ENCODE results near the gene FKBP6.
A peak's percentile ranks its signal among the peaks of the same experiment; 100 is the strongest.
"Not testable (repeated sequence)": the region's sequence is repeated elsewhere in the genome, so short reads cannot be mapped to it uniquely, and the experiment has no call there.

Gene FKBP6

DNA sequence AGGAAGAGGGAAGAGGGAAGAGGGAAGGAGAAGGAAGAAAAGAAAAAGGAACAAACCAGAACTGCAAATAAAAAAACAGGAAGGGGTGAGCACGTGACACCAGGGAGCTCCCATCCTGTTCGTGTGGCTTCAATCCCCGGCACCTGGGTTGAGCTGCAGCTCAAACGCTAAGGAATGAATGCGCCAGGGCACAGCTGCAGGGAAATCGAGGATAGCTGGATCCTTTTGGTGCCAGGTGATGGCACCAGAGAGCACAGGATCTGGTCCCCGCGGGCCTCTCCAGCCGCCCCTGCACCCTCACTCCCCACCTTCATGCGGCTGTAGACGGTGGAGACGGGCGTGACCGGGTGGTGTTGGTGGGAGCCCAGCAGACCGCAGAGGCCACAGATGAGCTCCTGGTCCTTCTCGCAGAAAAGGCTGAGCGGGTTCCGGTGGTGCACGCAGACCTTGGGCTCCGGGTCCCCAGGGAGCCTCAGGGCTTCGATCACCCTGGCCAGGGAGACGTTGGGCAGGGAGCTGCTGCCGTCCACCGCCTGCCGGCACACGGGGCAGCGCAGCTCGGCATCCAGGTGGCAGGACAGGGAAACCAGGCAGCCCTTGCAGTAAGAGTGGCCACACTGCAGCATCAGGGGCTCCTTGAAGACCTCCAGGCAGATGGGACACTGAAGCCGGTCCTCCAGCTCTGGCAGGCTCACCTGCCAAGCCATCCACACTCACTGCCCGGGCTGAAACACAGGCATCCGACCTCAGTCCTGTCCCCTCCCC is 3.7 kb upstream of the FKBP6 start:
- peak; percentile 44 for DNase-seq

GRCh38 chr7:73325424-73325823 is 2.5 kb upstream of the FKBP6 start:
- DNase-seq: not testable (repeated sequence)

DNA sequence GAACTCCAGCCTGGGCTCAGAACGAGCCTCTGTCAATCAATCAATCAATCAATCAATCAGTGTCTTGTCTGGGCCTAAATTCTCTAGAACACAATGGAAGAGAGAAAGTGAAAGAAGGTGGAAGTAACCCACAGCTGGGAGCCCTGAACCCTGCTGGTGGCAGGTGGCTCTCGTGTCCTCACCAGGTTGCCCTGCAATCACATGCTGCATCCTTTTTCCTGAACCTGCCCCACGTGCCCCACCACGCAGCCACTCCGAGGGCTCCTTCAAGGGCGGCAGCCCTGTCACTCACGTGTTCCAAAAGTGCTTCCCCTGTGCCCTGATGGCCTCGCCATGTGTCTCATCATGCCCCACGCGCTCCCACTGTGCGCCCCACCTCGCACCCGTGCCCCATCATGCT is 512 bp upstream of the FKBP6 start:
- not testable (repeated sequence) for DNase-seq

GRCh38 chr7:73328696-73329095 is 735 bp downstream of the FKBP6 start:
- no peak for DNase-seq

- no peak for DNase-seq
Measured at GRCh38 chr7:73329861-73330581, 2.1 kb downstream of the FKBP6 start.

DNA sequence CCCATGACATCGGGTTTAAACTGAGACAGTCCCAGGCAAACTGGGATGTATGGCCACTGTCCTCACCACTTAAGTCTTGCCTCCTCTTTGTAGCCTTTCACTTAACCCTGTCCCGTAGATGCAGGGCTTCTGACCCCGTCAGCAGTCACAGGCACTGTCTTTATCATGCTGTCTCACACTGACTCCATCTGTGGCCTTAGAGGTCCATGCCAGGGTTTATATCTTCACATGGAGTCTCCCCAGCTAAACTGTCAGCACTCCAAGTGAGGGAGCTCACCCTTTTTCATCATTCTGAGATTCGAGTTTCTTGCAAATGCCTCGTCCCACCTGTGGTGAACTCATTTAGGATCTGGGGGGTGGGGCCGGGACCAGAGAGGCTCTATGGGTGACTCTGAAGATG is 2.8 kb downstream of the FKBP6 start:
- DNase-seq: no peak

GRCh38 chr7:73332447-73332846 is 4.5 kb downstream of the FKBP6 start:
- DNase-seq: no peak

- no peak for DNase-seq
Measured at GRCh38 chr7:73338321-73338720, 10.4 kb downstream of the FKBP6 start.

DNA sequence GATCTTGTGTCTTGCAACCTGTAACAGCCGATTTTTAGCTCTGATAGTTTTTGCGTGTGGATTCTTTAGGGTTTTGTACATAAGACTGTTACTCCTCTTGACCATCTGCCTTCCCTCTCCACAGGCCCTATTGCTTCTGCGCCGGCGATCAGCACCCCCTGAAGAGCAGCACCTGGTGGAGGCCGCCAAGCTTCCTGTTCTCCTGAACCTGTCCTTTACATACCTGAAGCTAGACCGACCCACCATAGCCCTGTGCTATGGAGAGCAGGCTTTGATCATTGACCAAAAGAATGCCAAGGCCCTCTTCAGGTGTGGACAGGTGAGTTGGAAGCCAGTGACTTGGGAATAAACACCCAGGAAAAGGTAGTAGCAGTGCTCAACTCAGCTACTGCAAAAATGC is 12.6 kb downstream of the FKBP6 start:
- no peak for DNase-seq

DNA sequence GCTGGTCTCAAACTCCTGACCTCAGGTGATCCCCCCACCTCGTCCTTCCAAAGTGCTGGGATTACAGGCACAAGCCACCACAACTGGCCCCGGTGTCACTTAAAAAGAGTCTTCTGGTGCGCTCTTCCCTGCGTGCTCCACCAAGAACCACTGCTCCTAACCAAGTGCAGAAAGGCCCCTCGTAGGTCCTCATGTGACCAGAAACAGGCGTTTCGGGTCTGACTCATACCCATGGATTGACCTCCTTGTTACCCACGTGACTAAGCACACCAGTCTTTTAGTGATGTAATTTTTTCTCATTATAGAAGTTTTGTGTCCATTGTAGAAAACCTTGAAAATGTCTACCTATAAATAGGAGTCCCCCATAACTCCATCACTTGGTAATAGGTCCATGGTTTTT is 13.9 kb downstream of the FKBP6 start:
- DNase-seq: no peak

- no peak for DNase-seq
Measured at GRCh38 chr7:73342645-73343044, 14.7 kb downstream of the FKBP6 start.

DNA sequence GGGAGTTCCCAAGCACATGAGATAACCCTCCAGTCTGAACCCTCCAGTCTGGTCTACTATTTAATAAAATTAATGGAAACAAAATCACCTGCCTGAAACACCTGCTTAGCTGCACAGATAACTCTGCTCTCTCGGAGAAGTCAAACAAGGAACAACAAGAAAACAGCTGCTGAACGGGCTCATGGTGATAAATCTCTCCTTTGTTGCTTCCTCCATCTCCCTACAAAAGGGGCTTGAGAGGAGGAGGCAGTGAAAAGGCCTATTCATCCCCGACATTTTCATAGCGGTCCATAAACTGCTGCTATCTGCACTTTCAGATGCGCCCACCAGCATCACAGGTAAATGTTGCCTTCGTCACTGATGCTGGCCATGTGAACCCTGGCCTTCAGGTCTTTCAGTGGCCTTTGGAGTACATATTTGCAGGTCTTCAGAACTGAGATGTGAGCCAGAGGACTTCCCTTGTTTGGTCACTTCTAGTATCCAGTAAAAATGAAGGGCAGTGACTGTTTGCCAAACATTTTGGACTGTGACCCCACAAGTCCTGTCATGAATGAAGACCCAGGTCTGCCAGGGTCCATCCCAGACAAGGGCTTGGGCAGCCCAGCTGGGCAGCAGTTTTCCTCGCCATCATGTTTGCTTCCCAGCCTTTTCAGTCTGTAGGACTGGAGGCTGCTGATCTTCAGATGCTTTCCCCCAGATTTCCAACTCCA is 15.9 kb downstream of the FKBP6 start:
- no peak for DNase-seq

GRCh38 chr7:73345538-73345937 is 17.6 kb downstream of the FKBP6 start:
- DNase-seq: no peak

DNA sequence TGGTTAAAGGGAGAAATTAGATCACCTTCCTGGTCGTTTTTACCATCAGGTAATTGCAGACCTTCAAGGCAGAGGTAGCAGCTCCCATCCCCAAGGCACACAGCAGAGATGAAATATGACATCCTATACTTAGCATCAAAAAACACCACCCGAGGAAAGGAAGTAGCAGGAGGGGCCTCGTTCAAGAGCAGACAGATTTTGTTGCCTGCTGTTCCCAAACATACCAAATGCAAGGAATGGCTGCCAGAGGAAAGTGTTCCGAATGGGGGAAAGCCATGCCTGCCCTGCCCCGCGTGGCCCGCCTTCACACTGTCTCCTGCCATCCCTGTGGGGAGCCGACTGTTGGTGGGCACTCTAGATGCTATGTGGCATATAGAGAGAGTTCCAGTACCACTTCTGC is 18.0 kb downstream of the FKBP6 start:
- DNase-seq: no peak

GRCh38 chr7:73349763-73350162 is 21.8 kb downstream of the FKBP6 start:
- DNase-seq: no peak

DNA sequence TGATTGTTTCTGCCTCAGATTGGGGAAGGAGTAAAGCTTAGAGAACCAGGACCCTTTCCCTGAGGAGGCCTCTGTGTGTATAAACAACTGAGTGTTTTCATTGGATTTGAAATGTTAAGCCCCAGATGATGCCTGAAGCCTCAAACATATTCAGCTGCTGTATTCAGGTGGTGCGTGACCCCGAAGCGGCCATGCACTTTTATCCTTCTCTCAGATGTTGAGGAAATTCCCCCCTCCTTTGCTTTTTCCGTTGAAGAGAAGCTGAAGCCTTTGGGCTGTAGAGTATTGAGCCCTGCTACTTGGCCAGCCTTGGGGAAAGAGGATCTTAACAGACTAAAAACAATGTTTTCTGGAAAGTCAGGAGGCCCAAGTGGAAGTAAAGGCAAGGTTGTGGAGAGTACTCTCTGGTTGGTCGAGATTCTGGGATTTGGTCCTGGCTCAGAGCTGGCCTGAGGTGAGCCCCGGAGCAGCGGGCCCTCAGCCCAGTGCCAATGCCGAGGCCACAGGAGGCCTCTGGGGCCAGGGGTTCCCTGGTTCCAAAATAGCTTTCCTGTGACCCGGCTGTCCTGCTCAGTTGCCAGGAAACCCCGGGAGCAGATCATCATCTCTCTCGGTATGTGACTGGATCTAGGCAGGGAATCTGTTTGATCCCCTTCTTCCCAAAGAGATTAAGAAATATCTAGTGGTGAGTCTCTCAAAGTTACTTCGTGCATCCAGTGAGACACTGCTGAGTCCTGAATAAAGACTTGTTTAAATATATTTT is 22.5 kb downstream of the FKBP6 start:
- no peak for DNase-seq

DNA sequence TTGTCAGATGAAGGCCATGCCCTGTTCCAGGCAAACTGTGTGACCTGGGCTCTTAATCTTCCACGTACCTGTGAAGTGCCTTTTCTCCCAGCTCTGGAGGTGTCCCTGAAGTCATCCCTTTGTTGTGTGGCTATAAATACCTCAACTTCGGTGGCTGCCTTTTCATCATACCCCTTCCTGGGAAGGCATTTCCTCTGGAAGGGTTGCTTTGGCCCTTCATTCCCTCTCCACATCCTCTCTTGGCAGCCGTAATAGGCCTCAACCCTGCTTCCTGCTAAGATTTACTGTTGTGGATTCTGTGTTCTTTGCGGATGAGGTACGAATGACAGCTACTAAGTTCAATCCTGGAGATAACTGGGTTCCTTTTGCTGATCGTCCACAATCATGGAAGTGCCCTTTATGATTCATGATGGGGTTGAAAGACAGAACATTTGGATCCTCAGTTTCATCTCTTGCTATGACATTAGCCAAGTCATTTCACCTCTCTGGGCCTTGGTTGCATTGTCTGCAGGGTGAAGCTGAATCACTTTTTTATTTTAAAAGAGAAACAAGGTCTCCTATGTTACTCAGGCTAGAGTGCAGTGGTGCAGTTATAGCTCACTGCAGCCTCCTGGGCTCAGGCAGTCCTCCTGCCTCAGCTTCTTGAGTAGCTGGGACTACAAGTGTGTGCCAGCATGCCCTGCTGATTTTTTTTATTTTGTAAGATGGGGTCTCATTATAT is 23.6 kb downstream of the FKBP6 start:
- DNase-seq: no peak

DNA sequence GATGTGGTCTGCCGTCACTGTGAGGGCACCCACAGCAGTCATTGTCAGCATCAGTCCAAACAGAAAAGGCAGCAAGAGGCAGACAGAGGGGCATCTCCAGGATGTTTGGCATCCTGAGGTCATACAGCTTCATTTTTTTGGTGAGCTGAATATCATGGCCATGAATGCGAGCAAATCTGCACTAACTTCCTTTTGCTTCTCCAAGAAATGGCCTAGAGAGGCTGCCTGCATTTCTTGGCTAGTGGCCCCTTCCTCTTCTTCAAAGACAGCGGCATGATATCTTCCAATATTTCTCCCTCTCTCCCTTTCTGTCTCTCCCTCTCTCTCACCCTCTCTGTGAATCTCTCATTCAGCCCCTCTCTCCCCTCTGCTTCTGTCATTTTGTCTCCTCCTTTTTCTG is 24.8 kb downstream of the FKBP6 start:
- DNase-seq: no peak

DNA sequence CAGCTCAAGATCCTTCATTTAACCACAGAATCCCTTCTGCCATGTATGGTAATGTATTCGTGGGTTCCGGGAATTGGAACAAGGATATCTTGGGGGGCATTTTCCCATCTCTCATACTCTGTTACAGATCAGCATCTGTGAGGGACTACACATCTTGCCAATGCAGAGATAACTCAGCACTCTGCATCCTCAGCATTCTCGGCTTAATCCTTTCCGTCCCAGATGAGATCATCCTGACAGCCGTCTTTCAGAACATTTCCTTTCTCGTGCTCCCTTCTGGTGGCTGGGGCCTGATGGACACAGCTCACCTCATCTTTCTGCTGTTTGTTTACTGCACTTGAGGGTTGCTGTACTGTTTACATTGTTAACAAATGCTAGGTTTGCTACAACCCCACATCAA is 25.3 kb downstream of the FKBP6 start:
- no peak for DNase-seq

DNA sequence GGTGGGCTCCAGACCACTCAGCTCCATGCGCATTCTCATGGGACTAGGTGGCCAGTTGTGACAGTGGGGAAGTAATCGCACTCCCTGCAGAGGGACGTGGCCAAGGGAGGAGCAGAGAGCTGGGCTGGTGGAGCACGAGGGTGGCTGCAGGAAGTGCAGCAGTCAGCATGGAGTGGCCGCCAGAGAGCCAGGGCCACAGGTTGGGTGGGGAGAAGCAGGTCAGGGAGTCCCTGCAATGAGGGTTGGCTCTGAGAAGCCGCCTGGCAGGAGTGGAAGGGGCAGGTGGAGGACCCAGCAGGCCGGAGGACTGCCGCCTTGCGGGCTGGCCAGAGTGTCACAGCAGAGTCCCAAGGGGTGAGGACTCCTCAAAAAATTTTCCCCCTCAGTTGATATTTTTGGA is 26.2 kb downstream of the FKBP6 start:
- no peak for DNase-seq

DNA sequence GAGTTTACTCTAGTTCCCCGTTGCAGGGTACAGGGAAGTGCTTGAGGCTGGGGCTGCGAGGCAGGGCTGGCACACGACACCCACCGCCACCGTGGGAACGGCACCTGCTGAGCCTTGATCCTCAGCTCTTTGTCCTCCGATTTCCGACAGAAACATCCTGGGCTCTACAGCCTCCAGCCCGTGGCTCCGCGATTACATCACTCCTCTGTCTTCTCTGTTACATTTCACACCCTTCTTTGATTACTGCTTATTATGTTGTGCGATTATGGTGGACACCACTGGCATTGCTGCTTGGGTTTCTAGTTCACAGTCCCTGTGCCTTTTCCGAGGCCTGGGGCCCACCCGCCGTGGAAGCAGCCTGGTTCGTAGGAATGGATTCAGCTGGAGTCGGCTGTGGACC is 26.9 kb downstream of the FKBP6 start:
- no peak for DNase-seq

DNA sequence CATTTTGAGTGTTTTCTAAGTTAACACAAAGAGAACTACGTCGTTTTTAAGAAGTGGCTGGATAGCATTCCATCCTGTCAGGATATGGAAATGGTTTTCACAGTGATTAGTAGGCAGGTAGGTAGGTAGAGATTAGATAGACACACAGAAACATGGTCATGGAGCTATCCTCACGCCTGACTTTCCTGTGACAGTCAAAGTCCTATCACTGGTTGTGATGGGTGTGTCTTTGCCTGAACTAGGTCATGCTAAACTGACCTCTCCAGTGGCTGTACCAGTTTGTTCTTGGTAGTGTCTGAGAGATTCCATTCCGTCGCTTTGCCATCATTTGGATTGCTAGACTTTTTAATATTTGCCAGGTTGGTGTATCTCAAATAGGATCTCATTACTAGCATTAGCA is 28.2 kb downstream of the FKBP6 start:
- DNase-seq: no peak
